ENCODE measurements around the gene CSNK1A1.

The CSNK1A1 gene

DNA sequence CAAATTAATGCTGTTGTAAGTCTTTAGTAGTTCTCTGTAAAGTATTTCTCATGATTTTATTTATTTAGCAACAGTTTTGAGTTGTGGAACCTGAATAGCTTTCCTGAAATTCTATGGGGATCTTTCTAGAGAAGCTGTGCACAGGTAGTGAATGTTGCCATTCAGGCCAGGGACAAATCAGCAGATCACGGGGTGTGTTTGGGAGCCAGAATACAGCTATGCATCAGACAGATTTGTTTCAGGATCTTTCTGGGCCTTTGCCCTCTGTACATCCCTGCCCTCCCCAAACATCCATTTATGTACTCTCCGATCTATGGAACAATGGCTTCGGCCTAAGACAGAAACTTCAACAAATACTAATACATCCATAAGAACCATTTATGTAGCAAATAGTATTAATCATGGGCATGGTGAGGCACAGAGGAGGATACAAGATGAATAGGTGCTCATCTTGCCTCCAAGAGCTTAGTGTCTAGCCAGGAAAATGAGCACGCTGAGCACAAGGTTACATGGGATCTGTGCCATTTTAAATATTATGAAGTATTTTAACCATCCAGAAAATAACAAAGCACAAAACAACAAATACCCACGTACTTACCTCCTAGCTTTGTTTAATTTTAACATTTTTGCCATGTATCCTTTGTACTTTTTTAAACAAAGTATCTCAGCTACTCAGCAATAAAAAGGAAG lies 43.1 kb upstream of the CSNK1A1 start:
- H3K27me3 ChIP-seq (ENCODE audit: insufficient read depth, low read length, poor library complexity, severe bottlenecking), result no peaks in the 10 kb centered on the region
- H3K9me2 ChIP-seq (replicated peaks; ENCODE audit: low read depth, low read length), result no peaks in the 10 kb centered on the region
- no peak overlapping the region for H3K4me3 ChIP-seq (ENCODE audit: low read length, poor library complexity, severe bottlenecking)
- no peaks in the 10 kb centered on the region for H3K36me3 ChIP-seq (ENCODE audit: insufficient read depth, low read length)
- peaks cover 6% of the 10 kb centered on the region for H3K4me1 ChIP-seq (ENCODE audit: insufficient read depth, low read length, poor library complexity, severe bottlenecking)
- no peak for TF ChIP-seq EZH2phosphoT487 (IDR thresholded peaks at IDR 0.05; ENCODE audit: borderline replicate concordance)
- TF ChIP-seq, protein P1, sequence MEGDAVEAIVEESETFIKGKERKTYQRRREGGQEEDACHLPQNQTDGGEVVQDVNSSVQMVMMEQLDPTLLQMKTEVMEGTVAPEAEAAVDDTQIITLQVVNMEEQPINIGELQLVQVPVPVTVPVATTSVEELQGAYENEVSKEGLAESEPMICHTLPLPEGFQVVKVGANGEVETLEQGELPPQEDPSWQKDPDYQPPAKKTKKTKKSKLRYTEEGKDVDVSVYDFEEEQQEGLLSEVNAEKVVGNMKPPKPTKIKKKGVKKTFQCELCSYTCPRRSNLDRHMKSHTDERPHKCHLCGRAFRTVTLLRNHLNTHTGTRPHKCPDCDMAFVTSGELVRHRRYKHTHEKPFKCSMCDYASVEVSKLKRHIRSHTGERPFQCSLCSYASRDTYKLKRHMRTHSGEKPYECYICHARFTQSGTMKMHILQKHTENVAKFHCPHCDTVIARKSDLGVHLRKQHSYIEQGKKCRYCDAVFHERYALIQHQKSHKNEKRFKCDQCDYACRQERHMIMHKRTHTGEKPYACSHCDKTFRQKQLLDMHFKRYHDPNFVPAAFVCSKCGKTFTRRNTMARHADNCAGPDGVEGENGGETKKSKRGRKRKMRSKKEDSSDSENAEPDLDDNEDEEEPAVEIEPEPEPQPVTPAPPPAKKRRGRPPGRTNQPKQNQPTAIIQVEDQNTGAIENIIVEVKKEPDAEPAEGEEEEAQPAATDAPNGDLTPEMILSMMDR (conservative IDR thresholded peaks at IDR 0.05; ENCODE audit: low read length), result no peak
- H4K20me1 ChIP-seq (ENCODE audit: insufficient read depth, low read length, poor library complexity, severe bottlenecking), result no peaks in the 10 kb centered on the region
- no peaks in the 10 kb centered on the region for H3F3A ChIP-seq (ENCODE audit: low read depth)
- H2AFZ ChIP-seq (ENCODE audit: low read length), result no peak overlapping the region
- no peak overlapping the region for H3K9ac ChIP-seq (ENCODE audit: low read depth, low read length, poor library complexity, severe bottlenecking)
- H3K79me2 ChIP-seq (ENCODE audit: insufficient read depth, low read length), result no peaks in the 10 kb centered on the region
- H3K9me3 ChIP-seq (ENCODE audit: insufficient read depth, low read depth, low read length), result no peaks in the 10 kb centered on the region
- H3K4me2 ChIP-seq (ENCODE audit: low read depth, low read length, poor library complexity, severe bottlenecking), result no peak overlapping the region

DNA sequence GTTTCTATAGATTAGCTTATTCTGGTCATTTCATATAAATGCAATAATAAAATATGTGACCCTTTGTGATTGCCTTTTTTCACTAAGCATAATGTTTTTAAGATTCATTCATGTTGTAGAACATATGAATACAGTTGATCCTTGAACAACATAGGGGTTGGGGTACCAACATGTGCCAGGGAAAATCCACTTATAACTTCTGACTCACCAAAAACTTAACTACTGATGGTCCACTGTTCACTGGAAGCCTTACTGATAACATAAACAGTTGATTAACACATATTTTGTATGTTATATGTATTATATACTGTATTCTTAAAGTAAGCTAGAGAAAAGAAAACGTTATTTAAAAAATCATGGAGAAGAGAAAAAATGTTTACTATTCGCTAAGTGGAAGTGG lies 42.1 kb upstream of the CSNK1A1 start:
- no peak overlapping the region for H2AFZ ChIP-seq (ENCODE audit: low read length)
- no peaks in the 10 kb centered on the region for H3K9me3 ChIP-seq (ENCODE audit: insufficient read depth, low read depth, low read length)
- H3K4me2 ChIP-seq (ENCODE audit: low read depth, low read length, poor library complexity, severe bottlenecking), result no peak overlapping the region
- H3K79me2 ChIP-seq (ENCODE audit: insufficient read depth, low read length), result no peaks in the 10 kb centered on the region
- no peak overlapping the region for H3K9ac ChIP-seq (ENCODE audit: low read depth, low read length, poor library complexity, severe bottlenecking)
- H3K4me3 ChIP-seq (ENCODE audit: low read length, poor library complexity, severe bottlenecking), result no peak overlapping the region
- H3K9me2 ChIP-seq (replicated peaks; ENCODE audit: low read depth, low read length), result no peaks in the 10 kb centered on the region
- peaks cover 6% of the 10 kb centered on the region for H3K4me1 ChIP-seq (ENCODE audit: insufficient read depth, low read length, poor library complexity, severe bottlenecking)
- no peaks in the 10 kb centered on the region for H3K36me3 ChIP-seq (ENCODE audit: insufficient read depth, low read length)
- H3K27me3 ChIP-seq (ENCODE audit: insufficient read depth, low read length, poor library complexity, severe bottlenecking), result no peaks in the 10 kb centered on the region
- TF ChIP-seq, protein P1 (conservative IDR thresholded peaks at IDR 0.05; ENCODE audit: low read length), result no peak
- no peak for TF ChIP-seq EZH2phosphoT487 (IDR thresholded peaks at IDR 0.05; ENCODE audit: borderline replicate concordance)
- no peaks in the 10 kb centered on the region for H3F3A ChIP-seq (ENCODE audit: low read depth)
- no peaks in the 10 kb centered on the region for H4K20me1 ChIP-seq (ENCODE audit: insufficient read depth, low read length, poor library complexity, severe bottlenecking)

DNA sequence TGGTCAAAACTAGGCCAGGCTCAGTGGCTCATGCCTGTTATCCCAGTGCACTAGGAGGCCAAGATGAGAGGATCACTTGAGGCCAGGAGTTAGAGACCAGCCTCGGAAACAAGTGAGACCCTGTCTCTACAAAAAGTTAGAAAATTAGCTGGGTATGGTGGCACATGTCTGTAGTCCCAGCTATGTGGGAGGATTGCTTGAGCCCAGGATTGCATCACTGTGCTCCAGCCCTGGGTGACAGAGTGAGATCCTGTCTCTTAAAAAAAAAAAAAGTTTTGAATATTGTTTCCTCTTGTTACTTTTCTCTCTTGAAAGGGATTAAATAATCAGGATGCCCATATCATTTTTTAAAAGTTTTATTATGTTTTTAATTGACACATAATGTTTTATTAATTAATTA lies 37.7 kb upstream of the CSNK1A1 start:
- no peaks in the 10 kb centered on the region for H3F3A ChIP-seq (ENCODE audit: low read depth)
- no peaks in the 10 kb centered on the region for H3K9me2 ChIP-seq (replicated peaks; ENCODE audit: low read depth, low read length)
- no peaks in the 10 kb centered on the region for H3K36me3 ChIP-seq (ENCODE audit: insufficient read depth, low read length)
- H3K79me2 ChIP-seq (ENCODE audit: insufficient read depth, low read length), result no peaks in the 10 kb centered on the region
- TF ChIP-seq, protein P1 (conservative IDR thresholded peaks at IDR 0.05; ENCODE audit: low read length), result no peak
- TF ChIP-seq EZH2phosphoT487 (IDR thresholded peaks at IDR 0.05; ENCODE audit: borderline replicate concordance), result no peak
- H3K4me1 ChIP-seq (ENCODE audit: insufficient read depth, low read length, poor library complexity, severe bottlenecking), result no peaks in the 10 kb centered on the region
- no peak overlapping the region for H2AFZ ChIP-seq (ENCODE audit: low read length)
- no peaks in the 10 kb centered on the region for H3K9me3 ChIP-seq (ENCODE audit: insufficient read depth, low read depth, low read length)
- no peaks in the 10 kb centered on the region for H4K20me1 ChIP-seq (ENCODE audit: insufficient read depth, low read length, poor library complexity, severe bottlenecking)
- H3K4me2 ChIP-seq (ENCODE audit: low read depth, low read length, poor library complexity, severe bottlenecking), result no peak overlapping the region
- no peak overlapping the region for H3K9ac ChIP-seq (ENCODE audit: low read depth, low read length, poor library complexity, severe bottlenecking)
- no peak overlapping the region for H3K4me3 ChIP-seq (ENCODE audit: low read length, poor library complexity, severe bottlenecking)
- H3K27me3 ChIP-seq (ENCODE audit: insufficient read depth, low read length, poor library complexity, severe bottlenecking), result no peaks in the 10 kb centered on the region

Measured in Loucy (cell line).